ENCODE measurements around the gene ADAMTSL1.

ADAMTSL1 gene

GRCh38 chr9:18531136-18532065 lies 57.4 kb downstream of the ADAMTSL1 start:
- no peaks in the 10 kb centered on the region for H3K27me3 Mint-ChIP-seq (ENCODE audit: low read depth, poor library complexity)
- H3K4me3 Mint-ChIP-seq: no peak overlapping the region
- H3K27ac Mint-ChIP-seq: no peak overlapping the region
- H3K4me1 Mint-ChIP-seq: no peaks in the 10 kb centered on the region
- peaks cover 31% of the 10 kb centered on the region for H3K9me3 Mint-ChIP-seq
- no peak for TF ChIP-seq CTCF (IDR thresholded peaks at IDR 0.05)
- H3K36me3 Mint-ChIP-seq (ENCODE audit: low read depth): peaks cover 22% of the 10 kb centered on the region
- DNase-seq: no peak

DNA sequence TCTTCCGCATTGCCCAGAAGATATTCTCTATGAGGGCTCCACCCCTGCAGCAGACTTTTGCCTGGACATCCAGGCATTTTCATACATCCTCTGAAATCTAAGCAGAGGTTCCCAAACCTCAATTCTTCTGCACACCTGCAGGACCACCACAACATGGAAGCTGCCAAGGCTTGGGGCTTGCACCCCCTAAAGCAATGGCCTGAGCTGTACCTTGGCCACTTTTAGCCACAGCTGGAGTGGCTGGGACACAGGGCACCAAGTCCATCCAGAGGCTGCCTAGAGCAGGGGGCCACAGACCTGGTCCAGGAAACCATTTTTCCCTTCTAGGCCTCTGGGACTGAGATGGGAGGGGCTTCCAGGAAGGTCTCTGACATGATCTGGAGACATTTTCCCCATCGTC lies 60.7 kb downstream of the ADAMTSL1 start:
- no peaks in the 10 kb centered on the region for H3K4me1 Mint-ChIP-seq
- no peaks in the 10 kb centered on the region for H3K27me3 Mint-ChIP-seq (ENCODE audit: low read depth, poor library complexity)
- H3K4me3 Mint-ChIP-seq: no peak overlapping the region
- DNase-seq: no peak
- H3K9me3 Mint-ChIP-seq: peaks cover 27% of the 10 kb centered on the region
- H3K27ac Mint-ChIP-seq: no peak overlapping the region
- TF ChIP-seq CTCF (IDR thresholded peaks at IDR 0.05): no peak
- peaks cover 22% of the 10 kb centered on the region for H3K36me3 Mint-ChIP-seq (ENCODE audit: low read depth)

DNA sequence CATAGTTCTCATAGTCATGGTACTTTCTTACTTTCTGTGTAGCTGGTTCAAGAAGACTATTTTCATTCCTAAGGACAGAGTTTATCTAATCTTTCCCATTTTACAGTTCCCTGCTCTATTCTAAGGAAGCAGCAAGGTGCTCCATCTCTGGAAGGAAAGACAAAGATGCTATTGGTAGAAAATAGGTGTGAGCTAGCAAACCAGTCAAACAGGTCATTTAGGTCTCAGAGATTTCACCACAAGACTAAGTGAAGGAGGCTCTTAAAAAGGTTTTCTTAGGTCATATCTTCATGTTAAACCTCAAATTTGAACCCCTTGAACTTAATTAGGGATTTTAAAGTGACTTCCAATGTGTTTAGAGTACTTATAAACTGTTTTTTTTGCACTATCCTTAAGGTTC lies 62.6 kb downstream of the ADAMTSL1 start:
- no peak for DNase-seq
- H3K4me3 Mint-ChIP-seq: no peak overlapping the region
- peaks cover 22% of the 10 kb centered on the region for H3K36me3 Mint-ChIP-seq (ENCODE audit: low read depth)
- peaks cover 3% of the 10 kb centered on the region for H3K27me3 Mint-ChIP-seq (ENCODE audit: low read depth, poor library complexity)
- H3K27ac Mint-ChIP-seq: no peak overlapping the region
- H3K4me1 Mint-ChIP-seq: no peaks in the 10 kb centered on the region
- peaks cover 27% of the 10 kb centered on the region for H3K9me3 Mint-ChIP-seq
- TF ChIP-seq CTCF (IDR thresholded peaks at IDR 0.05): no peak

GRCh38 chr9:18539203-18539693 lies 65.3 kb downstream of the ADAMTSL1 start:
- Mint-ChIP-seq H3K36me3 (ENCODE audit: low read depth) (peaks cover 12% of the 10 kb centered on the region), H3K4me1 (no peaks in the 10 kb centered on the region), H3K27me3 (ENCODE audit: low read depth, poor library complexity) (peaks cover 3% of the 10 kb centered on the region), H3K9me3 (peaks cover 15% of the 10 kb centered on the region), H3K27ac (no peak overlapping the region), H3K4me3 (no peak overlapping the region)
- TF ChIP-seq CTCF (IDR thresholded peaks at IDR 0.05): no peak
- DNase-seq: no peak

DNA sequence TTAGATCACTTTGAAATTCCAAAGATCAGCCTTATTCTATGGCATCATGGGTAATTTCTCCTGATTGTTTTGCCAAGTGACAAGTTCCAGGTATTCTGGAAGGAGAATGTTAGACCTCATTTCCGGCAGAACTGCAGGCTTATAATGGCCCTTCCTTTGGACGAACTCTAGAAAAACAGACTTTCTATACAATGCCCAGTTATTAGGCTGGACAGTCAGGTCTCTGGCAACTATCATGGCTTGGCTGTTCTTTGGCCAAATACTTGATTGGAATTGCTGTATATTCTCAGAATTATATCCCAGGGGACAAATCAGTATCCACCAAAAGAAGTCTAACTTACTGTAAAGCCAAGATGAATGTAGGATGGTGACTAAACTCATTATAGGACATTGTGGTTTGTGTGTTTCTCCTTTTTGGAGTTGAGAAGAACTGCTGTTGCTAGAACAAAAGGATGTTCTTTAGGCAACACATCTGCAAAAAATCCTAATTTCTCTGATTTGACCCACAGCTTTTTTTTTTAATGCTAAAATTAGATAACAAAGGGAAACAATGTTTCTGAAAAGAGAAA lies 69.0 kb downstream of the ADAMTSL1 start:
- DNase-seq: no peak
- no peak overlapping the region for H3K4me3 Mint-ChIP-seq
- no peaks in the 10 kb centered on the region for H3K9me3 Mint-ChIP-seq
- H3K27ac Mint-ChIP-seq: no peak overlapping the region
- peaks cover 3% of the 10 kb centered on the region for H3K27me3 Mint-ChIP-seq (ENCODE audit: low read depth, poor library complexity)
- no peaks in the 10 kb centered on the region for H3K4me1 Mint-ChIP-seq
- no peaks in the 10 kb centered on the region for H3K36me3 Mint-ChIP-seq (ENCODE audit: low read depth)
- no peak for TF ChIP-seq CTCF (IDR thresholded peaks at IDR 0.05)
